Myometrial cell (primary cell): ENCODE results near the gene ZNF318. TPM values are rescaled to one million over a fixed set of nuclear protein-coding genes. Genes with fewer than 3 reads are reported as not detected.

Experiments
- total RNA-seq: library from RNA; depleted of rRNA; stranded (reverse); fragments of >200 nt; gene quantifications from 2 replicates; pipeline ENCODE4 v1.2.3, GENCODE V29; 2015

Gene ZNF318
- 6.6 and 7.5 TPM in 2 replicates for total RNA-seq

GRCh38 chr6:43369174-43370002, at the start of gene ZNF318:
Gene ZNF318 (minus strand): TSS chr6:43369647. CDS start chr6:43369365, 282 bp downstream.

GRCh38 chr6:43308101-43308989, 61.1 kb downstream of the ZNF318 start, which contains the start of gene CRIP3:
Gene CRIP3 (minus strand): TSS chr6:43308826. CDS start chr6:43308792, 34 bp downstream.

GRCh38 chr6:43297644-43298564, 71.5 kb downstream of the ZNF318 start, which contains the start of gene SLC22A7:
Gene SLC22A7 (plus strand): TSS chr6:43298260. CDS start chr6:43298359, 99 bp downstream.

Other genes starting within 250 kb of the ZNF318 start
- gene SRF, start 198.4 kb downstream of the ZNF318 start, total RNA-seq, result 21.9 and 28.4 TPM in 2 replicates
- 10.7 and 20.2 TPM in 2 replicates for gene CUL9, start 187.5 kb downstream of the ZNF318 start, total RNA-seq
- 111 and 168 TPM in 2 replicates for gene DNPH1, start 140.2 kb downstream of the ZNF318 start, total RNA-seq
- gene TTBK1, start 126.2 kb downstream of the ZNF318 start, total RNA-seq, result not detected in 2 replicates
- gene SLC22A7, start 71.4 kb downstream of the ZNF318 start, total RNA-seq, result not detected in 2 replicates
- not detected in 2 replicates for gene CRIP3, start 60.8 kb downstream of the ZNF318 start, total RNA-seq
- 14.7 and 26.1 TPM in 2 replicates for gene ABCC10, start 57.9 kb upstream of the ZNF318 start, total RNA-seq
- gene DLK2, start 85.9 kb upstream of the ZNF318 start, total RNA-seq, result 0.86 and 2.3 TPM in 2 replicates
- gene TJAP1, start 107.9 kb upstream of the ZNF318 start, total RNA-seq, result 21.4 and 38.6 TPM in 2 replicates
- 0.89 TPM in 1 of 2 replicates, not detected in the other for gene LRRC73, start 140.7 kb upstream of the ZNF318 start, total RNA-seq
- gene YIPF3, start 147.3 kb upstream of the ZNF318 start, total RNA-seq, result 145 and 164 TPM in 2 replicates
- 27.4 and 29.2 TPM in 2 replicates for gene POLR1C, start 147.4 kb upstream of the ZNF318 start, total RNA-seq
- 18.5 and 20.7 TPM in 2 replicates for gene XPO5, start 206.4 kb upstream of the ZNF318 start, total RNA-seq
- gene POLH, start 206.5 kb upstream of the ZNF318 start, total RNA-seq, result 21.3 and 26.6 TPM in 2 replicates